Measurements from ENCODE around the gene ZFAND3. TPM values are rescaled to one million over a fixed set of nuclear protein-coding genes. Genes with fewer than 3 reads are reported as not detected.

ZFAND3 gene
- total RNA-seq, 1 experiment from 2014 or later, result 64.0 TPM

GRCh38 chr6:38030380-38030779 lies 210.9 kb downstream of the ZFAND3 start:
- H3K27me3 ChIP-seq (replicated peaks; ENCODE audit: insufficient read depth, low read depth, low read length, poor library complexity), result no peaks in the 10 kb centered on the region
- H3K4me1 ChIP-seq (ENCODE audit: insufficient read depth, low read length, poor library complexity, severe bottlenecking), result peaks cover 37% of the 10 kb centered on the region
- no peak for DNase-seq (ENCODE audit: low spot score)
- intact Hi-C loops (cut with micrococcal nuclease; ENCODE audit: unreplicated experiment), result loop anchor here (5.0 kb wide), 1 partner anchor 467 kb away; no protein-coding TSS in a partner anchor
- no TSS peak for BruUV-seq (replicated peaks)
- H3K36me3 ChIP-seq (ENCODE audit: insufficient read depth, low read length, poor library complexity, severe bottlenecking), result no peaks in the 10 kb centered on the region
- ChIA-PET POLR2A (ENCODE audit: low non-redundant PET) (no interaction called here), CTCF (no interaction called here)
- no peak overlapping the region for H3K4me3 ChIP-seq (ENCODE audit: low read depth, low read length, poor library complexity, severe bottlenecking)
- TF ChIP-seq EZH2 (IDR thresholded peaks at IDR 0.05; ENCODE audit: borderline replicate concordance, low read depth, low read length, poor library complexity, severe bottlenecking) (no peak), CTCF (conservative IDR thresholded peaks at IDR 0.05; ENCODE audit: low read depth, low read length) (no peak)
- H3K9me3 ChIP-seq (ENCODE audit: low read depth, low read length, poor library complexity, severe bottlenecking), result no peaks in the 10 kb centered on the region
- no peak overlapping the region for H3K27ac ChIP-seq (ENCODE audit: low read depth, low read length, poor library complexity, severe bottlenecking)

GRCh38 chr6:38032797-38033196 lies 213.3 kb downstream of the ZFAND3 start:
- H3K4me1 ChIP-seq (ENCODE audit: insufficient read depth, low read length, poor library complexity, severe bottlenecking), result peaks cover 40% of the 10 kb centered on the region
- H3K9me3 ChIP-seq (ENCODE audit: low read depth, low read length, poor library complexity, severe bottlenecking), result no peaks in the 10 kb centered on the region
- no peak overlapping the region for H3K27ac ChIP-seq (ENCODE audit: low read depth, low read length, poor library complexity, severe bottlenecking)
- no TSS peak for BruUV-seq (replicated peaks)
- ChIA-PET POLR2A (ENCODE audit: low non-redundant PET) (interaction anchor here (0.6 kb wide), 1 partner anchor 1122 kb away, joined by 14 read pairs; no protein-coding TSS in a partner anchor), CTCF (interaction anchor here (2.2 kb wide), 1 partner anchor 461 kb away, joined by 8 read pairs; no protein-coding TSS in a partner anchor)
- intact Hi-C loops (cut with micrococcal nuclease; ENCODE audit: unreplicated experiment), result loop anchor here (5.0 kb wide), 1 partner anchor 465 kb away; no protein-coding TSS in a partner anchor
- no peaks in the 10 kb centered on the region for H3K36me3 ChIP-seq (ENCODE audit: insufficient read depth, low read length, poor library complexity, severe bottlenecking)
- DNase-seq (ENCODE audit: low spot score), result no peak
- no peaks in the 10 kb centered on the region for H3K27me3 ChIP-seq (replicated peaks; ENCODE audit: insufficient read depth, low read depth, low read length, poor library complexity)
- H3K4me3 ChIP-seq (ENCODE audit: low read depth, low read length, poor library complexity, severe bottlenecking), result no peak overlapping the region
- no peak for TF ChIP-seq EZH2 (IDR thresholded peaks at IDR 0.05; ENCODE audit: borderline replicate concordance, low read depth, low read length, poor library complexity, severe bottlenecking)

GRCh38 chr6:38033442-38033982 lies 214.0 kb downstream of the ZFAND3 start:
- TF ChIP-seq EZH2 (IDR thresholded peaks at IDR 0.05; ENCODE audit: borderline replicate concordance, low read depth, low read length, poor library complexity, severe bottlenecking), result no peak
- ChIA-PET POLR2A (ENCODE audit: low non-redundant PET) (no interaction called here), CTCF (interaction anchor here (0.8 to 2.2 kb wide), 2 partner anchors 13 to 460 kb away, joined by 8 read pairs; no protein-coding TSS in a partner anchor)
- intact Hi-C loops (cut with micrococcal nuclease; ENCODE audit: unreplicated experiment), result loop anchor here (5.0 kb wide), 1 partner anchor 464 kb away; no protein-coding TSS in a partner anchor
- no peak overlapping the region for H3K27ac ChIP-seq (ENCODE audit: low read depth, low read length, poor library complexity, severe bottlenecking)
- no peaks in the 10 kb centered on the region for H3K36me3 ChIP-seq (ENCODE audit: insufficient read depth, low read length, poor library complexity, severe bottlenecking)
- no peak for DNase-seq (ENCODE audit: low spot score)
- BruUV-seq (replicated peaks), result no TSS peak
- no peaks in the 10 kb centered on the region for H3K27me3 ChIP-seq (replicated peaks; ENCODE audit: insufficient read depth, low read depth, low read length, poor library complexity)
- H3K9me3 ChIP-seq (ENCODE audit: low read depth, low read length, poor library complexity, severe bottlenecking), result no peaks in the 10 kb centered on the region
- peaks cover 36% of the 10 kb centered on the region for H3K4me1 ChIP-seq (ENCODE audit: insufficient read depth, low read length, poor library complexity, severe bottlenecking)
- H3K4me3 ChIP-seq (ENCODE audit: low read depth, low read length, poor library complexity, severe bottlenecking), result no peak overlapping the region

- BruUV-seq (replicated peaks), result no TSS peak
- Histone ChIP-seq H3K27ac (ENCODE audit: low read depth, low read length, poor library complexity, severe bottlenecking) (peak overlapping the region; percentile 41), H3K27me3 (replicated peaks; ENCODE audit: insufficient read depth, low read depth, low read length, poor library complexity) (no peaks in the 10 kb centered on the region), H3K9me3 (ENCODE audit: low read depth, low read length, poor library complexity, severe bottlenecking) (no peaks in the 10 kb centered on the region), H3K36me3 (ENCODE audit: insufficient read depth, low read length, poor library complexity, severe bottlenecking) (no peaks in the 10 kb centered on the region), H3K4me3 (ENCODE audit: low read depth, low read length, poor library complexity, severe bottlenecking) (no peak overlapping the region), H3K4me1 (ENCODE audit: insufficient read depth, low read length, poor library complexity, severe bottlenecking) (peaks cover 36% of the 10 kb centered on the region)
- DNase-seq (ENCODE audit: low spot score), result peak; percentile 44
- intact Hi-C loops (cut with micrococcal nuclease; ENCODE audit: unreplicated experiment), result loop anchor here (5.0 kb wide), 1 partner anchor 463 kb away; no protein-coding TSS in a partner anchor
- ChIA-PET CTCF (interaction anchor here (2.2 kb wide), 1 partner anchor 460 kb away, joined by 8 read pairs; no protein-coding TSS in a partner anchor), POLR2A (ENCODE audit: low non-redundant PET) (no interaction called here)
- TF ChIP-seq EZH2 (IDR thresholded peaks at IDR 0.05; ENCODE audit: borderline replicate concordance, low read depth, low read length, poor library complexity, severe bottlenecking) (no peak), CTCF (conservative IDR thresholded peaks at IDR 0.05; ENCODE audit: low read depth, low read length) (peak; percentile 79)
Observed at GRCh38 chr6:38034274-38034914, 214.9 kb downstream of the ZFAND3 start.
